ENCODE measurements around the gene PDLIM1. TPM values are rescaled to one million over a fixed set of nuclear protein-coding genes. Genes with fewer than 3 reads are reported as not detected.

PDLIM1 gene
- total RNA-seq, 1 experiment from 2014 or later = 67.4 TPM

GRCh38 chr10:95319239-95319638 is 28.4 kb upstream of the PDLIM1 start:
- BruUV-seq (replicated peaks) = no TSS peak
- TF ChIP-seq FOSL1 (IDR thresholded peaks at IDR 0.05; ENCODE audit: low read depth) (no peak), EZH2phosphoT487 (IDR thresholded peaks at IDR 0.05; ENCODE audit: borderline replicate concordance) (no peak), CTCF (IDR thresholded peaks at IDR 0.05 in 2 of 3, conservative IDR thresholded peaks at IDR 0.05 in 1 of 3; ENCODE audit: borderline replicate concordance in 1 of 3, insufficient read depth in 1 of 3, low read depth in 2 of 3, low read length in 2 of 3) (no peak), SIN3A (IDR thresholded peaks at IDR 0.05; ENCODE audit: low read depth) (no peak), RAD21 (IDR thresholded peaks at IDR 0.05; ENCODE audit: low read depth) (no peak), CBX3 (IDR thresholded peaks at IDR 0.05; ENCODE audit: low read depth) (no peak), ZFX (IDR thresholded peaks at IDR 0.05) (no peak), YY1 (IDR thresholded peaks at IDR 0.05; ENCODE audit: extremely low read depth, insufficient replicate concordance, low read depth, low read length) (no peak), JUND (IDR thresholded peaks at IDR 0.05) (no peak), POLR2A (IDR thresholded peaks at IDR 0.05; ENCODE audit: borderline replicate concordance, extremely low read depth, insufficient read depth, insufficient read length) (no peak), SP1 (IDR thresholded peaks at IDR 0.05; ENCODE audit: low read depth) (no peak), ATF3 (IDR thresholded peaks at IDR 0.05) (no peak), CEBPB (IDR thresholded peaks at IDR 0.05; ENCODE audit: low read depth) (no peak), ELF1 (IDR thresholded peaks at IDR 0.05; ENCODE audit: borderline replicate concordance, low read depth) (no peak), MAX (IDR thresholded peaks at IDR 0.05) (no peak), POLR2AphosphoS5 (IDR thresholded peaks at IDR 0.05; ENCODE audit: low read depth, low read length) (no peak), ZBTB33 (IDR thresholded peaks at IDR 0.05; ENCODE audit: extremely low read depth, insufficient replicate concordance, low read length) (no peak)
- RAD21 ChIA-PET (ENCODE audit: low non-redundant PET in 1 of 2, low total read pairs in 2 of 2, uncharacterized antibody in 2 of 2, unreplicated experiment in 2 of 2) = interaction anchor here in 1 of 2 experiments (0.8 kb wide), 1 partner anchor 11 kb away, joined by 3 read pairs; no protein-coding TSS in a partner anchor
- intact Hi-C loops (cut with micrococcal nuclease) = no loop called here
- Histone ChIP-seq H3K9me3 (ENCODE audit: control insufficient read depth in 1 of 2, insufficient read depth in 1 of 2, low read depth in 1 of 2, low read length in 2 of 2) (no peaks in the 10 kb centered on the region), H3K9ac (ENCODE audit: low read length) (no peak overlapping the region), H3K4me1 (ENCODE audit: control insufficient read depth in 1 of 2, insufficient read depth in 2 of 2, low read length in 2 of 2) (no peaks in the 10 kb centered on the region; a peak in 1 of 4 replicates), H4K20me1 (ENCODE audit: insufficient read depth) (no peaks in the 10 kb centered on the region), H3K27me3 (ENCODE audit: insufficient read depth, low read length) (peaks cover 15% of the 10 kb centered on the region; the same call in 1 of the 2 replicates), H3K79me2 (ENCODE audit: insufficient read depth, low read length) (no peaks in the 10 kb centered on the region), H3K36me3 (ENCODE audit: control insufficient read depth in 1 of 2, insufficient read depth in 2 of 2, low read length in 2 of 2) (no peaks in the 10 kb centered on the region), H3K9me2 (ENCODE audit: insufficient read depth) (no peaks in the 10 kb centered on the region), H2AFZ (ENCODE audit: low read depth, low read length, poor library complexity, severe bottlenecking) (no peak overlapping the region), H3K4me2 (ENCODE audit: low read length) (no peak overlapping the region), H3K4me3 (replicated peaks in 1 of 2; ENCODE audit: low read depth in 1 of 2, low read length in 2 of 2) (no peak overlapping the region), H3K27ac (ENCODE audit: low read depth, low read length) (no peak overlapping the region)
- DNase-seq (ENCODE audit: low read depth, low spot score) (no peak), ATAC-seq (no peak)
- CTCF ChIA-PET = no interaction called here
- POLR2A ChIA-PET = no interaction called here

All from HCT116 (cell line).